Ecto neural progenitor cell (in vitro differentiated cells): ENCODE results near the gene IER5.
"Not testable (repeated sequence)": the region's sequence is repeated elsewhere in the genome, so short reads cannot be mapped to it uniquely, and the experiment has no call there.

Experiments
- DNase-seq: peaks from one replicate; pipeline ENCODE4 v3.0.0-alpha.2; 2018; ENCODE audit warnings: low spot score

IER5 gene

GRCh38 chr1:181115971-181116370 is 27.5 kb downstream of the IER5 start:
- not testable (repeated sequence) for DNase-seq

GRCh38 chr1:181116819-181117390 is 28.4 kb downstream of the IER5 start:
- no peak for DNase-seq

GRCh38 chr1:181117648-181118449 is 29.3 kb downstream of the IER5 start:
- no peak for DNase-seq

GRCh38 chr1:181119093-181119989 is 30.8 kb downstream of the IER5 start:
- DNase-seq: no peak

- no peak for DNase-seq
These were observed 32.4 kb downstream of the IER5 start for GRCh38 chr1:181120924-181121323.

GRCh38 chr1:181121498-181121897 is 33.0 kb downstream of the IER5 start:
- DNase-seq: no peak

GRCh38 chr1:181122222-181122621 is 33.7 kb downstream of the IER5 start:
- no peak for DNase-seq

- DNase-seq: no peak
These were observed 34.7 kb downstream of the IER5 start for GRCh38 chr1:181123173-181123572.

GRCh38 chr1:181124291-181124751 is 35.8 kb downstream of the IER5 start:
- no peak for DNase-seq

- no peak for DNase-seq
These were observed 37.8 kb downstream of the IER5 start for GRCh38 chr1:181126289-181126688.

GRCh38 chr1:181126871-181127587 is 38.5 kb downstream of the IER5 start:
- peak; percentile 75 for DNase-seq

- DNase-seq: no peak
These were observed 39.5 kb downstream of the IER5 start for GRCh38 chr1:181127898-181128453.

GRCh38 chr1:181128592-181129497 is 40.3 kb downstream of the IER5 start:
- peak; percentile 79 for DNase-seq

GRCh38 chr1:181129771-181130606 is 41.5 kb downstream of the IER5 start:
- no peak for DNase-seq

- DNase-seq: no peak
These were observed 42.9 kb downstream of the IER5 start for GRCh38 chr1:181131255-181131941.

- DNase-seq: no peak
These were observed 45.0 kb downstream of the IER5 start for GRCh38 chr1:181133441-181133951.

- DNase-seq: no peak
These were observed 45.5 kb downstream of the IER5 start for GRCh38 chr1:181133969-181134418.

- no peak for DNase-seq
These were observed 46.3 kb downstream of the IER5 start for GRCh38 chr1:181134543-181135436.
